Subcutaneous adipose tissue (tissue), 4 donors: ENCODE results near the gene ACOT7. TPM values are rescaled to one million over a fixed set of nuclear protein-coding genes. Genes with fewer than 3 reads are reported as not detected.

Source experiments
- total RNA-seq, 4 donors: library from RNA; depleted of rRNA; stranded (reverse); fragments of >200 nt; gene quantifications; one replicate each; pipeline ENCODE4 v1.1.0, GENCODE V29; 2016
- TF ChIP-seq, protein P1 (sequence below): fragments of 450-650 bp; IDR thresholded peaks from one replicate; pipeline ENCODE4 v1.5.1; 2016; ENCODE audit warnings: low read depth, mild to moderate bottlenecking, control low read depth, antibody characterized with exemption, moderate library complexity

ACOT7 gene
- total RNA-seq, 4 donors from 2014 or later, result 7.5 to 14.3 (median 9.8) TPM

DNA sequence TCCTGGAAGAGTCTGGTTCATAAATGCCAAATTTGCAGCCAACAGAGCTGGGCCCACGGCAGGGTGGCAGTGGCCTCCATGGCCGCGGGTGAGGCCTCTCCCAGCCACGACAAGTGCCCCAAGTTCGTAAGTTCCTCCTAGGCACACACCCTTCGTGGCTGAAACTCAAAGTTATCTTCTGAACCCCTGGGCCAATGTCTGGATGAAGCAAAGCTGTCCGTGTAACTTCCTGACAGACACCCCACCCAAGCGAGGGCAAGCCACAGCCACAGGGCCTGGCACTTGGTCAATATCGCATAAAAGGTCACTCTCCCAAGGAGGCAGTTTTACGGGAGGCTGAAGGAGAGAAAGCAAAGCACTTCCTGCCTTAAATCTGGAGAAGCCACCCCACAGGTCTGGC is 104.9 kb downstream of the ACOT7 start:
- TF ChIP-seq, protein P1, sequence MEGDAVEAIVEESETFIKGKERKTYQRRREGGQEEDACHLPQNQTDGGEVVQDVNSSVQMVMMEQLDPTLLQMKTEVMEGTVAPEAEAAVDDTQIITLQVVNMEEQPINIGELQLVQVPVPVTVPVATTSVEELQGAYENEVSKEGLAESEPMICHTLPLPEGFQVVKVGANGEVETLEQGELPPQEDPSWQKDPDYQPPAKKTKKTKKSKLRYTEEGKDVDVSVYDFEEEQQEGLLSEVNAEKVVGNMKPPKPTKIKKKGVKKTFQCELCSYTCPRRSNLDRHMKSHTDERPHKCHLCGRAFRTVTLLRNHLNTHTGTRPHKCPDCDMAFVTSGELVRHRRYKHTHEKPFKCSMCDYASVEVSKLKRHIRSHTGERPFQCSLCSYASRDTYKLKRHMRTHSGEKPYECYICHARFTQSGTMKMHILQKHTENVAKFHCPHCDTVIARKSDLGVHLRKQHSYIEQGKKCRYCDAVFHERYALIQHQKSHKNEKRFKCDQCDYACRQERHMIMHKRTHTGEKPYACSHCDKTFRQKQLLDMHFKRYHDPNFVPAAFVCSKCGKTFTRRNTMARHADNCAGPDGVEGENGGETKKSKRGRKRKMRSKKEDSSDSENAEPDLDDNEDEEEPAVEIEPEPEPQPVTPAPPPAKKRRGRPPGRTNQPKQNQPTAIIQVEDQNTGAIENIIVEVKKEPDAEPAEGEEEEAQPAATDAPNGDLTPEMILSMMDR, result no peak

DNA sequence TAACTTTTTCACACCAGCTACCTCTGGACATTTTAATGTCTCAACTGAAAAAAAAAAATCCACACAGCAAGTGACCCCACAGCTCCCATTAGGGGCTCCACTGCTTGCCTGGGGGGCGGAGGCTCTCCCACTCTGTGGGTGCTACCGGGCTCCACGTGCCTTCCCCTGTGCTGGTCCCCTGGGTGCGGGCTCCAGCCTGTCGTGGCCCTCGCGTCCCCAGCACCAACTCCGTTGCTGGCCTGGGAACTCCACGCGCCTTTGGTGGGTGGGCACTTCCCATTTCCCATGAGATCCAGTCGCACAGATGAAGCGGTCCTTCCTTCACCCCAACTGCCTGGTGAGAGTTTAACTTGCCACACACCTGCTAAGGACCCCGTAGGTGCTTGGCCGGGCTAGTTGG is 105.5 kb downstream of the ACOT7 start:
- TF ChIP-seq, protein P1, result no peak

DNA sequence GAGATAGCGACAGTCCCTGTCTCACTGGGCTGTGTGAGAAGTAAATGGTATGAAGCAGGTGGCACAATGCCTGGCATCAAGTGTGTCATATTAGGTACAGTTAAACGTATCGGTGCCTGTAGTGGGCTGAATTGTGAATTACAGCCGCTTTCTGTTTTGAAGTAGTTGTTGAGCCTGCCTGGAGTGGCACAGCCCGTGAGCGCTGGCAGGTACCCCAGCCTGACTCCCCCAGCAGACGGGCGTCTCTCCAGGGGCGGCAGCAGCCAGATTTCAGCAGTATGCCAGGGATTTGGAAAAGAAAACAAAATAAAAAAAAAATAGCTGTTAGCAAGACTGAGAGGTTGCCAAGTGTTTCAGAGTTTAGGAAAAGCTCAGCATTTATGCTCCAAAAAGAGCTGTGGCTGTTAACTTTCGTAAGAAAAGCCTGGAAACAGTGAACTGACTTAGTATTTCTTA is 106.1 kb downstream of the ACOT7 start:
- TF ChIP-seq, protein P1, result no peak

DNA sequence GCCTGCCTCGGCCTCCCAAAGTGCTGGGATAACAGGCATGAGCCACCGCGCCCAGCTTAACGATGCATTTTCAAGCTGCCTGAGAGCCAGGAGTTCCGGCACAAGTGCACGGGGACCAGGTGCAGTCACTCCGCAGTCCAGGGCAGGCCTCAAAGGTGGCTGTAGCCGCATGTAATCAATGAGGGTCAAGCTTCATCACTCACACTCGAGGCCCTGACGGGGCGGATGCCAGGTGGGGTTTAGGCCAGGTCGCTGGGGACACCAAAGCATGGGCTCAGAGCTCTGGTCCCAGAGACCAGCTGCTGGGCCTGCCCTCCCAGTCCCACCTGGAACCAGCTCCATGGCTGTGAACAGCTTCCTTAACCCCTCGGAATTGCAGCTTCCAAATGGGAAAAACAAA is 106.5 kb downstream of the ACOT7 start:
- TF ChIP-seq, protein P1, result no peak

DNA sequence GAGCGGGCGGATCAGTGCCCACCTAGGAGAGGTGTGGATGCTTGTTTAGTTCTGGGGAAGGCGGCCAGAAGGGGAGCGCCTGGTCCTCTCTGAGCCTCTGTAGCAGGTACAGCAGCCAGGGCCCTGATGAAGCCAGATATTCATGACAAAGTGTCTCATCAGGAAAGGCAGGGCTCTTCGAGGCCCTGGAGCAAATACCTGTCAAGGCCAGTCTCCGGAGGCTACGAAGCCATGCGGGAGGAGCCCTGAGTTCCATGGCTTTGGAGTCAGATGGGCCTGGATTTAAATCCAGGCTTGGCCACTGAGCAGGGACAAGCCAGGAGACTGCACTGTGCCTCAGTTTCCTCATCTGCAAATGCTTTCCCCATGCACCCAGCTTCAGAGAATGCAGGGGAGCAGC is 107.3 kb downstream of the ACOT7 start:
- TF ChIP-seq, protein P1, result no peak

DNA sequence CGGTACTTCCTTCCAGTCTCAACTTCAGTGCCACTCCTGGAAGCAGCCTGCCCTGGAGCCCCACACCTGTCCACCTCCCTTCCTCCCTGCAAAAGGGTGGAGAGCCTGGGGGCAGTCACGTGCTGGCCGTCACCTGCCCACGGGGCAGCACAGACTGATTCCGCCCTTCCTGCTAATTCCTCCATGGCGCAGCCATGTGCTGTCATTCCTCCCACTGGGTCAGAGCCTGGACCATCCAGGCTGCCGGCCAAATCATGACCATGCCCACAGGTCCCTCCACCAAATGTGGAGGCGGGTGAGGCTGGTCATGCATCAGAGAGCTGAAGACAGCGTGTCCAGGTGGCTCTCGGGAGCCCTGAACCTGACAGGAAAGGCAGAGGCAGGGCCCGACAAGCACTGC is 108.2 kb downstream of the ACOT7 start:
- TF ChIP-seq, protein P1, result no peak

DNA sequence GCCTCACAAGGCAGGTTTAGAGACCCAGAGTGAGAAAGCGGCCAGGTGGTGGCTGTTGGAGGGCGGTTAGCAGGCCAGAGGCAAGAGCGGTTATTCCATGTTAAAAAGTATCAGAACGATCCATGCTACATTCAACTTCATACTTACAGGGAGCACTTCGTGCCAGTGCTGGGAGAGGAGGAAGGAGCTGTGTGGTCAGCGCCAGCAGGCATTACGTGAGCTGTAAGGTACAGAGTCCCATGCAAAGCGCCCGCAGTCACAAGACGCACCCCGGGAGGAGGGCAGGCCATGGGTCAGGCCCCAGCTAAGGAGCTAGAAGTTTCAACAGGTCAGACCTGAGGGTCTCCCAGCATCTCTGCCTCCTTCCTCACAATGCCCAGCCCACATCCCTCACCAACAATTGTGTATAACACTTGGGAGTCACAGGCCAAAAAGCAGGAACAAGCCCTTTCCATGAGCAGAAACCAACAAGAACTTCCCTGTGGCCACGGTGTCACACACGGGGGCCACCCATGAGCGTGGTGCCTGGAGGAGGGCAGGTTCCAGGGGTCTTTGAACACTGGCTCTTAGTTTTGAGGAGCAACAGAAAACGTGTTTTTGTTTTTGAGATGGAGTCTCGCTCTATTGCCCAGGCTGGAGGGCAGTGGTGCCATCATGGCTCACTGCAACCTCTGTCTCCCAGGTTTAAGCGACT is 110.8 kb downstream of the ACOT7 start:
- TF ChIP-seq, protein P1, result no peak
